GM21825 (cell line): Measurements from ENCODE around the gene STK39.

Experiments used
- ATAC-seq: cut with Tn5 transposase; IDR thresholded peaks from one replicate; pipeline ENCODE4 v1.9.1; 2021; ENCODE audit warnings: mild to moderate bottlenecking, moderate library complexity; ENCODE audit not compliant: unreplicated experiment

Gene STK39

DNA sequence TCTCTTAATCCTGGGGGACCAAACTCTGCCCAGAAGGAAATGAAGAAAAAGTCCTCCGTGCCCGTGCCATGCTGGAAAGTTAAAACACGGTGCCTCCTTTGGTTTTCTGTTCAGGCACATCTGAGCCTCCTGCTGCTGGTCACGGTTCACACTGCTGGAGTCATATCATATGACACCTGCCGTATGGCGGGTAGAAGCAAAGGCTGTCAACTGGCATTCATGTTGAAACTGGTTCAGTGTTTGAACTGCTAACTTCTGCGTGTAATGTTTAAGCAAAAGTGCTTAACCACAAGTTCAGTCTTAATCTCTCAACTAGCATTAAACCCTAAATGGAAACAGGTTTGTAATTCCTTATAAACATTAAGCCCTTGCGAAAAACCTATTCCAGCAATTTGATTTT, 3.1 kb downstream of the STK39 start:
- no peak for ATAC-seq

DNA sequence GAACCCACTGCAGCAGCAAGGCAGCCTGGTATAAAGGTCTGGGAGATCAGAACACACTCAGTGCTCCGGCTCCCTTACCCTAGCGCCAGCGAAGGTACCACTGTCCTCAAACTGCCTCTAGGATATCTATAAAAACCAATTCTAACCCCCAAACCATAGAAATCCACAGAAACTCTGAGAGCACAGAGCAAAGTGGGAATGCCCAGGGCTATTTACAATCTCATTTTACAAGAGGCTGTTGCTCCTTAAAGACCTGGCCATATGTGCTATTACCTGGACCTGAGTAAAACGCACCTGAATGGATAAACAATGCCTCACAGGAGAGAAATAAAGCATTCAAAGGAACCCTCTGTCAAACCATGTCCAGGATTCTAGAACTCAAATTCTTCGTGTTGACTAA, 4.3 kb downstream of the STK39 start:
- ATAC-seq: no peak

DNA sequence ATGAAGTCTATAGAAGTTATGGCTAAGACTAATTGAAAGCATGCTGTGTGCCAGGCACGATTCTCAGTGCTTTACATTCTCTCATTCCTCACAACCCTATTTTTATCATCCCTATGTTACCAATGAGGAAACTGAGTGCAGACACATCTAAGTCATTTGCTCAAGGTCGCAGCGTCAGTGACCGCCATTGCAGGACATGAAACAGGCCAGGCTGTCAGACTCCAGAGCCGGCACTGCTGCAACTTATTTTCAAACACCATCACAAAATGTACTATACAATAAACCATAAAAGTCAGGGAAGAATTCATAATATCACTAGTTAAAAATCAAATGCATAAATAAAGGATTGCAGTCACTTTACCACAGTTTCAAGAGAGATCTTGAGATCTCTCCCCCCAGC, 5.6 kb downstream of the STK39 start:
- no peak for ATAC-seq

DNA sequence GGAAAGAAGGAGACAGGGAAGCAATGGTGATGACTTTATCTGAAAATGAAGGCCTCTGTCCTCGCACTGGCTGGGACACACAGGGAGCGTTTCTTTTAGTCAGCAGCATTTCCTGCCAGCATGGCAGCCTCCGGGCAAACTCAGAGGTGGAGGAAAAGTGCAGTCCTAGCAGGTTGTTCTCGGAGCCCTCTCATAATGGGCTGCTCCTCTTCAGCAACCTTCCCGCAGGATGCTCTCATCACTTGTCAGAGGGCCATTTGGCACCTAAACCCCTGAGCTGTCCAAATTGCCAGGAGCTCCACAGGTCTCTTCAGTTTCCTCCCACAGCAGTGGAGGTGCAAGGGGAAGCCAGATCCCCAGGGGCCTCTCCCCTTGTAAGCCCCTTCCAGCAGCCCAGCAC, 6.2 kb downstream of the STK39 start:
- no peak for ATAC-seq

DNA sequence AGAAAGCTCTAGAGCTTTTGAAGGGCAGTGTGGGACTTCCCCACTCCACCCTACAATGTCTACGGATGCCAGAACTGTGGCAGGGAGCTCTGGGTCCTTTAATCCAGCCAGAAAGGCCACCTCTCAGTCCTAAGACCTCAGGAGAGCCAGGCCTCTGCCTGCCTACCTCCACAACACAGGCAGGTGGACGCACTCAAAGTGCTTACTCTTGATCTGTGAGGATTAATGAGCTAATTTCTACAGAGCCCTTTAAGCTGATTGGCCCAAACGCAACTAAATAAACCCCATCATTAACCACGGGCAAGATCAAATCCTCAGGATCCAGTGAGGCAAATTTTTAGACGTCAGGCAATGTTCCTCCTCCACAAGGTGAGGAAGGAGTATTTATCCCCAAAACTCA, 8.1 kb downstream of the STK39 start:
- no peak for ATAC-seq

DNA sequence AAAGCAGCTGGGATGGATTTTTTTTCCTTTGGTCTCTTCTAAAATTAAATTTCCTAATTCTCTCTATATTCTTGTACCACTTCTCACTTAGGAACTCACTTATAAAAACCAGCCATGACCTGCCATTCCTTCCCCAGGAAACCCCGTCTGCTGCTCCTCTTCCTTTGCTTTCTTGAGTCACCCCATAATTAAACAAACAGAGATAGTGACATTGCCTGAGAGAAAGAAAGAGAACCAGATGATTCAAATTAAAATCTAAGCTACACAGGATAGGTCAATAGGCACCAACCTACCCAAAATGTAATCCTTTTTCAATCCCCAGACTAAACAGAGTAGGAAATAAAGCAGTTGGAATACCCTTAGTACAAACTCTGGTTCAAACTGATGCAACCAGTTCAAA, 9.7 kb downstream of the STK39 start:
- ATAC-seq: no peak

DNA sequence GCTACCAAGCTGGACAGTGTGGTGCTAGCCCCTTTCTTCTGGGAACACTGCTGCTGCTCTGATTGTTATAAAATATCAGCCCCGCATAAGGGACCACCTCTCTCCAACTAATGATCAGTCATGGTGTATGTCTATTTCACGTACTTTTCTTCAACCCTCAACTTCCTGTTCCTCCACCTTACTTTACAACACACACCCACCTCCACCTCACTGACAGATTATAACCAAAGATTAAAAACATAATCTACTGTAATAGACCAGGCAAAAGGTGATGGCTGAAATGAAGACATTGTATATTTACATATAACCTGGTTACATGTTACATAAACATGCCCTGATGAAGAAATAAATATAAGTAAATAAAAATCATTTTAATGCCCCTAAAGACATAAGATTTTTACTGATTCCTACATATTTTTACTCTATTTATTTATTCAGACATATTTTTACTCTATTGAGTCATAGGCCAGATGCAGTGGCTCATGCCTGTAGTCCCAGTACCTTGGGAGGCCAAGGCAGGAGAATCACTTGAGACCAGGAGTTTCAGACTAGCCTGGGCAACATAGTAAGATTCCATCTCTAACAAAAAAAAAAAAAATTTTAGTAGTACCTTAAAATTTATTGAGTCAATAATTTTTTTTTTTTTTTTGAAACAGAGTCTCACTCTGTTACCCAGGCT, 12.8 kb downstream of the STK39 start:
- ATAC-seq: no peak

DNA sequence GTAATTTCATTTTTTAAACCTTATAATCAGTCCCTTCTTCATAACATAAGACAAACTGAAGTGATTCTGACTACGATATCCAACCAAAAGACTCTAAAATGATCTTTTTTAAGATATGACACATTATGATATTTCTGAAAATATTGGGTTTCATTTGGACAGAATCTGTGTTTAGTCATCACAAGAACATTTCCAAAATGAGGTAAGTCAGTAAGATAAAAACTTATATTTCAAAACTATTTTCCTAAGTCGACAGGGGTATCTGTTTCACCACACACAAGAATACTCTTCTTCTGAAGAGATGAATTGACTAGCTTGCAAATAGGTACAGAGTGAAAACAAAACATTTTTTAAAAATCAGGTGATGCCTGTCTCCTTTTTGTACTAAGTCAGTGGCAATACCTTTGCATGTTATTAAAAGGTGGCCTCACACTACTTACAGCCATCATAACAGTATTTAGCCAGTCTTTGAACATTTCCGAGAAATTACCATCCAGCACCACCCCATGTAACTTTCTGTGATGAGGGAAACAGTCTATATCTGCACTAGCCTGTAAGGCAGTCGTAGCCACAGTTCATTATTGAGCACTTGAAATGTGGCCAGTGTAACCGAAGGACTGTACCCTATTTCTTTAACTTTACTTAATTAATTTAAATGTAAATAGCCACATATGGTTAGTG, 13.5 kb downstream of the STK39 start:
- ATAC-seq: no peak

DNA sequence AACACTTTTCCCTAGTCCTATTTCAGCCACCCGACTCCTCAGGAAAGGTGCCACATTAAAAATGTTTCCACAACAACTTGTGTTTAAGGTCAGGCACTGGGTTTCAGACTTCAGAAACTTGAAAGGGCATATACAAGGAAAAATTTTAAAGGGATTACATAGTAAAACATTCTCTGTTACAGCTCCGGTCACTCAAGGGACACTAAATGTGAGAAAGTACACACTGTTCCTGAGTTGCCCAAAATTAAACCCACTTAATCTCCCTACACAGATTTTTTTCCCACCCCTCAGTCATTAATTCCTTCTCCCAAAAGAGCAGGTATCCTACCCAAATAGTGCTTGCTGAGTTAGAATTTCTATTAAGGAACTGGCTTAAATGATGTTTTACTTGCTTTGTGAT, 14.2 kb downstream of the STK39 start:
- no peak for ATAC-seq

DNA sequence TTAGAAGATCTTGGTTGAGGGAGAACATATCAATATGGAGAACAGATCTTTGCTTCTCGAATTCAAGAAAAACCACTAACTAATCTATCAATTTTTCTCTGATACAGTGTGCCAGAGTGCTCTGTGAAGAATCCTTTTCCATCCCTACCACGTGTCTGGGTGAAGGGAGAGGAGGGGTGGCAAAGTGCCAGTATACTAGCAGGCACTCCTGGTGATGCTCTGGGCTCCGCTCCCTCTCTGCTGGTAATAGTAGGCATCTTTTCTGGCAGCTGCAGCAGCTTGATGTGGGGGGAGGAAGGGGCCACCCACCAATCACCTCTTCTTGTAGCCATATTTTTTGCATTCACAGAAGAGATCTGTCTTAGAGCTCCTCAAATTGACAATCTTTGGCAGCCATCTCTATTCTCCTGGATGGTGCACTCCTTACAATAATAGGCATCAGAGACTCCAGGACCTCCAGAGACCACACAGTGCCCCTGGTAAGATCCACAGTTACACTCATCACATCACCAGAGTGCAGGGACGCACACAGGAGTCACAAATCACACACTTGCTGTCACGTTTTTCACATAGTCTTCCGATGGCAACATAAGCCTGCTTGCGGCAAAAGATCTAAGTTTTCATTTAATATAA, 15.7 kb downstream of the STK39 start:
- ATAC-seq: no peak

DNA sequence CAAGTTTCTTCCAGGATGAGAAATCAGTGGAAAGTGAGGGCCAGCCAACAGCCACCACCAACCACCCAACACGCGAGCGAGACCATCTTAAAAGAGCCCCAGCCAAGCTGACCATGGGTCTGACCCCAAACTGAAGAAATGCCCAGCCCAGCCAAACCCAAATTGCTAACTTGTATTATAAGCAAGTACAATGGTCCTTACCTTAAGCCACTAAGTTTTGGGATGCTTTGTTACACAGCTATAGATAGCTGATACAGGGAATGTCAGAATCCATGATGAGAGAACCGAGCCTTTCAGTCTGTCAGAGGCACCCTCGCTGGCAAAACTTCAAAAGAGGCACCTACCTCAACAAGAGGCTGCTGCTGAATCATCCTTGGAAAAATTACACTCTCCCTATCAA, 17.0 kb downstream of the STK39 start:
- ATAC-seq: no peak

DNA sequence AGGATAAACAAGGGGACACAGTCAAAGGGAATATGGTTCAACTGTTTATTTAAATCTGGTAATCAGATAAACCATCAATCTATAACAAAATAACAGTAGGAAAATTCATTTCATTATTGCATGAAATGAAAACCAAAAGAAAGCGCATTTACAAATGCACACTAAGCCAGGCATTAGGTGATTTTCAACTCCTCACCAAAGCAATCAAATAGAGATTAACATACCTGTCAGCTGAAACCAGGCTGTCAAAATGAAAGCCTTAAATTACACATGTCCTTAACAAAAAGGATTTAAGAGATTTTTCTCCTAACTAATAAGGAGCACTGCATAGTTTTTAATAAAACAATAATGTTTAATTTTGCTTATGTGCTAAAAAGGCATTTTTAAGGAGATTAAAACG, 23.0 kb downstream of the STK39 start:
- no peak for ATAC-seq

DNA sequence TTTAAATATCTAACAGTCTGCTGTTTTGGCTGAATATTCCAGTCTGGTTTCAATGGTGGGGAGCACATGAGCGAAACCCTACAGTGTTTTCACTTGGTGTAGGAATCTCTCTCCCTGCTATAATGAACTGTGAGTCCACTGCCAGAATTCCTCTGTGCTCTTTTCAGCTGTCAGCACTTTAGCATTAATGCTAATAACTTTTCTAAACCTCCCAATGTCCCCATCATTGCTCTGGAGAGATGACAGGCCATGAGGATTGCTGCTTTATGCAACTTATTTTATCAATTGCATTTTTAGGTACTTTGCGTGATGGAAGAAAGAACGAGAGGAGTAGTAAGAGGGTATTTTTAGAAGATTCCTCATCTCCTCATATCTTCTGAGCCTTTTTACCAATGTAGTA, 25.3 kb downstream of the STK39 start:
- no peak for ATAC-seq

DNA sequence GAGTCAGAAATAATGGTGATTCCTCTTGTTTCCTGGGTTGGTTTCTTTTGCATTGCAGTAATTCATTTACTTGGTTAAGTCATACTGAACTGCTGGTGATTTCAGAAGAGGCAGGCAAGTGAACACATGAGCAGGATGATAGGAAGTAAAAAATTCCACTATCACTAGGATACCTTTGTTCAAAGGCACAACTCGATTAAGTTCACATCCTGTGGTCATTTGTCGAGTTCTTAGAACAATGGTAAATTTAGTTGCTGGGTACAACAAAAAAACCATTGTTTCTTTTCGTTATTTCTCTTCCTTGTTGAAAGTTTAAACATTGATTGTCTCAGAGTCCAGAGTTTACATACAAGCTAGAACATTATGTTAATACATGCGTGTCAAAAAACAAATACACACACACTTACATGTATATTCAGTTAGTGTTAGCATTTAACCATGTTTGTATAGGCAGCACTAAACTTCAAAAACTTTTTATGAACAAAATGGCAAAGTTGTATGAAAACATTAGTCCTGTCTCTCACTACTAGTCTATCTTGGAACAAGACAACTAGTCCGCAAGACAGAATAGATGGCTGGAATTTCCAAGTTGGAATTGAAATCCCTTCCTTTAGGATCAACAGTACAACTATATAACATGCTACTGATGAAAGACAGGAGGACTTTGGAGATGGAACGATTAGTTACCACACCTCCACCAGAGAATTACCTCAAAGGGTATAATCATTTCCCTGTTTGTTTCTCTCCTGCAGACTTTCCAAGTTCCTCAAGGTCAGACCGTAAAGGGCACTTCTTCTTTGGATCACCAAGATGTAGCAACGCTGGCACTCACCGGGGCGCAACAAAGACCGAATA, 26.2 kb downstream of the STK39 start:
- no peak for ATAC-seq

DNA sequence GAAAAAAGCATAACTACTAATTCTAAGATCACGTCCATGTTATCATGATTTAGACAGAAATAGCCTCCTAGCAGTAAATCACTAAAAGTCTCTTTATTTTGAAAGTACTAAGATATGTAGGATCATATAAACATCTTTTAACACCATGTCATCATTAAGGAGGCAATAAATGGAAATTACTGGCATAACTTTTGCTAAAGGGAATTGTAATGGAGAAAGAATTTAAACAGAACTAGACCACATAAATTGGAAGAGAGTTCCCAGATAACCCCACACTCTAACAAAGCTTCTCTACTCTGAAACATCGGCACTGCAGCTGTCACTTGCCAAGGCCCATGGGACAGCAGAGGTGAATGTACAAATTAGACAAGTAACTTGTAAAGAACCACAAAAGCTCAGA, 29.5 kb downstream of the STK39 start:
- no peak for ATAC-seq

DNA sequence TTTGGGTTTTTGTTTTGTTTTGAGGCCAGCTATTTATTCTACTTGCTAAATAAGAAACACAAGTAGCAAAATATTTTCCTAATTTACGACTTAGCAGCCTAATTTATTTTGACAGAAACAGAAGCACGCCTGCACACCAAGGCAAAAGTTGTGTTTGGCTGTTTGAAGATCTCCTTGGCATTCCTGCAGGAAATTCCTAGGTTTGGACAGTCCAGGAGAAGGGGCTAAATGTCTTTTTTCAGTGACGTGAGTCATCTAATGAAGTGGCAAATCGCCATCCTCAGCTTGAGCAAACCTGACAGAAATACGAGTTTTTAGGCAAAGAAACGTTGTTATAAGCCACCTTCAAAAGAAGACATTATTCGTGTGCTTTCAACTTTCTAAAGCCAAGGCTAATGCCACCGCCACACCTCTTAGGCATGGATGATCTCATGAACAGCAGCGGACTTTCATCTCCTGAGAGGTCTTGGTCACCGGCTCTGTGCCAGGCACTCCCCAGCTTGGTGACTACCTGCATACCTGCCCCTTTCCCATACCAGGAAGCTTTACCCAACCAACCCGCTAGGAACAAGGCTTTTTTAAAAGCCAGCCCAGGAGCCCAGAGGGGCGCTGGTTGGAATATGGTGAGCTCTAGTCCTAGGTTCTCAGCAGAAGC, 30.9 kb downstream of the STK39 start:
- ATAC-seq: no peak

DNA sequence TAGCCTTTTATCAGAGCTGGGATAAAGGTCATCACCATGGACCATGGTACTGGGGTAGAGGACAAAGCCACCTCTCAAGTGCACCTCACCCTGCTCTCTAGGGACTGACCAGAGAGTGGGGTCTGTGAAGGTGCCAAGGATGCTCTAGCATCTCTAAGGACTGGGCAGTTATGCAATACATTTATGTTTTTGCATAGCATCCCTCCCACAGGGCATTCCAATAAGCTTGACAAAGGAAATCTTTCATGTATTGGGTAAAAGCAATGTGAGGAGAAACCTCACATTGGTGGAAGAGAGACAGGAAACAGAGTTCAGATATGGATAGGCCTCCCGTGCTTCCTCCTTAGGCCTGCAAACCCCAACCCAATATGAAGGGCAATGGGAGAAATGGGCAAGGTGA, 31.6 kb downstream of the STK39 start:
- ATAC-seq: no peak

DNA sequence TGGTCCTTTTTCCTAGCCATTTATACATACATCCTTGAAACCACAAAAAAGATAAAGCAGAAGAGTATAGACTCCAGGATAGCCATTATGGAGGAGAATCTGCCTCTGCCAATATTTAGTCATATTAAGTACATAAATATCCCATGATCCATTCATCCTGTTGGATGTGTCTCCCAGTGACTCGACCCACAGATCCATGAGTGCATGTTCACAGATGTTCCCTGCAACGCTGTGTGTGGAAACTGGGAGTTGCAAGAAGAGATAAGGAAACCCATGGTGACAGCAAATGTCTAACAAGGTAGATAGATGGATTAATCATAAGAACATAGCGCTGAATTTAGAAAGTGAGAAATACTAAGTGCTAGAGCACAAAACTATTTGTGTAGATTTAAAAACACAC, 34.5 kb downstream of the STK39 start:
- no peak for ATAC-seq

DNA sequence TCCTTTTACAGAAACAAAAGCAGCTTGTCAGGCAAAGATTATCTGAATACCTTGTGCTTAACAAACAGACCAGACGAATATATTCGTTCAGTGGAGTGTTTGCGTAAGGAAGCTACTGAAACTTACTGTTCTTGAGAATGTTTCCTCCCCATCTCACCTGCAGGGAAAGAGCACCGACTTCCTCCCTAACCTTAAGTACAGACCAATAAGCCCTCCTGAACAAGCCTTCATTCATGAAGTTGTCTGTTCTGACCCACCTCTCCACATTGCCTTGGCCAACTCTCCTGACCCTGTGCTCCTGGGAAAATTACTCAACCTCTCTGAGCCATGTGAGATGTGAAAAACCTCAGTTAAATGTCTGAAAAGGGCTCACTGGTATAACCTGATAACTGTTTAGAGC, 35.2 kb downstream of the STK39 start:
- peak; percentile 13 for ATAC-seq

DNA sequence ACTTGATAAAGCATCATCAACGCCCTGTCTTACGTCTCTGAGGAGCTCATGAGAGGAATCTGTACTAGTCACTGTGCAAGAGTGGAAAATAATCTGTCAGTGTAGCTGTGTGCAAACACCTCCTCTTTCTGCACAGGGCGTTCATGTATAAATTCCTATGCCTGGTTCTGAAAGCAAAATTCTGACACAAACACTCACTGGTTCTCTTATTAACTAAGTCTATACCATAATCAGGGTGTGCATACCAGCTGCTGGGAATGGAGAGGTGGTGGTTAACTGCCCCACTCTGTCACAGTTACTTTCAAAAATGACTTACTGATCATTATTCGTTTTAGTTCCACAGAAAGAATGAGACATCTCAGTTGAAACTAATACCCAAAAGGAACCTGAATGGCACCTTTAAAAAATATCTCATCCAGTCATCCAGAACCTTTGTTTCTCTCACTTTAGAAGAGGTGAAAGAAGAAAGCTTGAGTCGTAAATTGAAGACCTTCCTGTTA, 35.7 kb downstream of the STK39 start:
- ATAC-seq: peak; percentile 74
